Mucosa of descending colon (tissue), 3 donors: ENCODE data around the gene SRSF4. TPM values are rescaled to one million over a fixed set of nuclear protein-coding genes. Genes with fewer than 3 reads are reported as not detected.

ENCODE experiments used
- ATAC-seq: fragments of 200-7000 bp; cut with Tn5 transposase; one replicate; pipeline ENCODE4 v1.9.1; 2020; ENCODE audit warnings: mild to moderate bottlenecking, moderate library complexity
- DNase-seq, 3 donors: peaks; one replicate each; pipeline ENCODE4 v3.0.0-alpha.2; 2020
- H3K36me3 ChIP-seq: fragments of 200-600 bp; one replicate; pipeline ENCODE4 v1.8.0; 2021; ENCODE audit warnings: low read depth, mild to moderate bottlenecking
- H3K4me1 ChIP-seq: fragments of 200-600 bp; one replicate; pipeline ENCODE4 v1.8.0; 2021; ENCODE audit warnings: low read depth, mild to moderate bottlenecking
- H3K4me3 ChIP-seq: fragments of 200-600 bp; one replicate; pipeline ENCODE4 v1.8.0; 2021; ENCODE audit warnings: mild to moderate bottlenecking
- H3K9me3 ChIP-seq: fragments of 200-600 bp; one replicate; pipeline ENCODE4 v1.8.0; 2021; ENCODE audit warnings: mild to moderate bottlenecking
- intact Hi-C, 2 donors: fragments of 100-400 bp; cut with DNase I in 1 of 2; cut with micrococcal nuclease in 1 of 2; formaldehyde crosslinking; loops; one replicate each; pipeline versions ENCODE4 v1.11.0 to v1.11.1; 2022; cut with DNase I, micrococcal nuclease
- total RNA-seq, 3 donors: library from RNA; stranded (reverse); fragmentation: NEBNext Ultra II Directional in 2 of 3; extraction: Animal tissue kit (Norgen Biotek cat#: 25700) in 2 of 3; gene quantifications; one replicate each; pipeline versions ENCODE4 v1.2.1 to v1.2.4, GENCODE V29; 2021 to 2023
- TF ChIP-seq, protein P1 (sequence below): fragments of 200-600 bp; IDR thresholded peaks from one replicate; pipeline ENCODE4 v1.8.0; 2022; ENCODE audit warnings: antibody characterized with exemption, mild to moderate bottlenecking
- donor health status: DM: no; HTN: no; CAD: no; lungs with moderate emphysema.
- donor health status: DM: no; HTN: no; CAD: no.
- donor health status: DM: no; HTN: yes; CAD: no.

The SRSF4 gene
- total RNA-seq, 3 donors from 2014 or later, result 63.7 to 140 (median 75.2) TPM

DNA sequence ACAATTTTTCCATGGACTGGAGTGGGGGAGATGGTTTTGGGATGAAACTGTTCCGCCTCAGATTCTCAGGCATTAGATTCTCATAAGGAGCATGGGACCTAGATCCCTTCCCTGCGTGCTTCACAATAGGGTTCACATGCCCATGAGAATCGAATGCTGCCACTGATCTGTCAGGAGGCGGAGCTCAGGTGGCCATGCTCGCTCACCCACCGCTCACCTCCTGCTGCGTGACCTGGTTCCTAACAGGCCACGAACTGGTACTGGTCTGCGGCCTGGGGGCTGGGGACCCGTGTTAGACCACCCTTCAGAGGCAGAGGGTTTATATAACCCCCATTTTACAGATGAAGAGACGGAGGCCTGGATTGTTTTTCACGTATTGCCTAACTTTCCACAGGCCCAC is 16.3 kb upstream of the SRSF4 start:
- Histone ChIP-seq H3K36me3 (no peaks in the 10 kb centered on the region), H3K9me3 (no peaks in the 10 kb centered on the region), H3K4me1 (peaks cover 10% of the 10 kb centered on the region), H3K4me3 (no peak overlapping the region)
- intact Hi-C loops, result no loop called here
- DNase-seq, result no peak
- no peak for ATAC-seq
- TF ChIP-seq, protein P1, sequence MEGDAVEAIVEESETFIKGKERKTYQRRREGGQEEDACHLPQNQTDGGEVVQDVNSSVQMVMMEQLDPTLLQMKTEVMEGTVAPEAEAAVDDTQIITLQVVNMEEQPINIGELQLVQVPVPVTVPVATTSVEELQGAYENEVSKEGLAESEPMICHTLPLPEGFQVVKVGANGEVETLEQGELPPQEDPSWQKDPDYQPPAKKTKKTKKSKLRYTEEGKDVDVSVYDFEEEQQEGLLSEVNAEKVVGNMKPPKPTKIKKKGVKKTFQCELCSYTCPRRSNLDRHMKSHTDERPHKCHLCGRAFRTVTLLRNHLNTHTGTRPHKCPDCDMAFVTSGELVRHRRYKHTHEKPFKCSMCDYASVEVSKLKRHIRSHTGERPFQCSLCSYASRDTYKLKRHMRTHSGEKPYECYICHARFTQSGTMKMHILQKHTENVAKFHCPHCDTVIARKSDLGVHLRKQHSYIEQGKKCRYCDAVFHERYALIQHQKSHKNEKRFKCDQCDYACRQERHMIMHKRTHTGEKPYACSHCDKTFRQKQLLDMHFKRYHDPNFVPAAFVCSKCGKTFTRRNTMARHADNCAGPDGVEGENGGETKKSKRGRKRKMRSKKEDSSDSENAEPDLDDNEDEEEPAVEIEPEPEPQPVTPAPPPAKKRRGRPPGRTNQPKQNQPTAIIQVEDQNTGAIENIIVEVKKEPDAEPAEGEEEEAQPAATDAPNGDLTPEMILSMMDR, result no peak

DNA sequence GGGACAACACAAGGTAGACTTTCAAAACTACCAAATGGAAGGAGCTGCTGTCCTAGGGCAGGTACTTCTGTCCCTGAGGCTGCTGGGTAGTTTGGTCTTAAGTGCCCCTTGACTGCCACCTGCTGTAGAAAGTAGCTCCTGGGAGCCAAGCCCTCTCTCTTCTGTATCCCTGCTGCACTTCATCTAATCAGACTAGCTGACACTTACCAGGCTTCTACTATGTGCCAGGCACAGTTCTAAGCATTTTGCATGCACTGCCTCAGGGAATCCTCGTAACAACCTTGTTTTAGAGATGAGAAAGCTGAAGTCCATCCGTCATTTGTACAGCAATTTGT is 15.9 kb upstream of the SRSF4 start:
- Histone ChIP-seq H3K36me3 (no peaks in the 10 kb centered on the region), H3K4me3 (no peak overlapping the region), H3K9me3 (no peaks in the 10 kb centered on the region), H3K4me1 (peaks cover 6% of the 10 kb centered on the region)
- ATAC-seq (peak; percentile 92), DNase-seq (peak in 2 of 3 donors; percentile 44 to 74)
- intact Hi-C loops, result no loop called here
- TF ChIP-seq, protein P1, result no peak

DNA sequence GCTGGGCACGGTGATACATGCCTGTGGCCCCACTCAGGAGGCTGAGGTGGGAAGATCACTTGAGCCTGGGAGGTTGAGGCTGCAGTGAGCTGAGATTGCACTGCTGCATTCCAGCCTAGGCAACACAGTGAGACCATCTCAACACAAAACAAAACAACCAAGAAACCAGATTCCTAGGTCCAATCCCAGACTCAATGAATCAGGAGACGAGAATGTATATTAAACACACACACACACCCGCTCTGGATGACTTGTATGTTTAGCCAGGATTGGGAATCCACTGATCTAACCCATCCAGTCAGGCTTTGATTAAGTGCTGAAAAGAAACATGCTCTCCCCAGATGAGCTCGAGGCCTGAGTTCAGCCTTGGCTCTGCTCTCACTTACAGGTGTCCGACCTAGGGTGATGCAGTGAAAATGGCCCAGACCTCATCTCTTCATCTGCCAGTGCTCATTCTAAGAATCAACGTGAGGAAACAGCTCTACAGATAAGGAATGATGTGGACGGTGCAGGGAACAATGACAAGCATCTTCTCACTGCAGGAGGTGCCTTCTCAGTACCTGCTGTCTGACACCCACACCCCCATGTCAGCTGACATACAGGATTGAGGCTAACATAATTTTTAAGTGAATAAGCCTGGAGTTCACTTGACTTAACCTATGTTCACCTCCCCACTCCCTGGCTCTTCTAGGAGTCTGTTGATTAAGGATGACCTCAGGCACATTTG is 15.3 kb upstream of the SRSF4 start:
- H3K36me3 ChIP-seq, result no peaks in the 10 kb centered on the region
- no peak overlapping the region for H3K4me3 ChIP-seq
- peaks cover 1% of the 10 kb centered on the region for H3K4me1 ChIP-seq
- TF ChIP-seq, protein P1, result no peak
- ATAC-seq (peak; percentile 5), DNase-seq (no peak)
- no peaks in the 10 kb centered on the region for H3K9me3 ChIP-seq
- intact Hi-C loops, result no loop called here

DNA sequence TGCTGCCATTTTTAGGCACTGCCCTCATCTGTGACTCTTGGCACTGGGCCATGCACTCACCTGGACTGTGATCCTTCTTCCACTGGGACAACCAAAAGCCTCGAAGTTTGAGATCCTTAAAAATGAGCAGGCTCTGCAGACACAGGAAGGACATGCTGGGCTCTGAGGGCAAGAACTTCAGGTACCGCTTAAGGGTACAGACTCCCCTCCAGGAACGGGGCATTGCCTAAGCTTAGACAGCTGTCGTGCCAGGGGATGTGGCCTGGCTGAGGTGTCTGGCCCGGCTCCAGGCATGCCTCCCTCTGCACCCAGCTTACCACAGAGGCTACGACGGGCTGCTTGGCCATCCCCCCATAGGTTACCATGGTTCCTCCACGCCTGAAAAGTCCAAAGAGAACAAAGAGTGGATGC is 14.2 kb upstream of the SRSF4 start:
- H3K9me3 ChIP-seq, result no peaks in the 10 kb centered on the region
- H3K4me1 ChIP-seq, result no peaks in the 10 kb centered on the region
- no peak overlapping the region for H3K4me3 ChIP-seq
- no peaks in the 10 kb centered on the region for H3K36me3 ChIP-seq
- DNase-seq (no peak), ATAC-seq (no peak)
- intact Hi-C loops, result no loop called here
- TF ChIP-seq, protein P1, result no peak

DNA sequence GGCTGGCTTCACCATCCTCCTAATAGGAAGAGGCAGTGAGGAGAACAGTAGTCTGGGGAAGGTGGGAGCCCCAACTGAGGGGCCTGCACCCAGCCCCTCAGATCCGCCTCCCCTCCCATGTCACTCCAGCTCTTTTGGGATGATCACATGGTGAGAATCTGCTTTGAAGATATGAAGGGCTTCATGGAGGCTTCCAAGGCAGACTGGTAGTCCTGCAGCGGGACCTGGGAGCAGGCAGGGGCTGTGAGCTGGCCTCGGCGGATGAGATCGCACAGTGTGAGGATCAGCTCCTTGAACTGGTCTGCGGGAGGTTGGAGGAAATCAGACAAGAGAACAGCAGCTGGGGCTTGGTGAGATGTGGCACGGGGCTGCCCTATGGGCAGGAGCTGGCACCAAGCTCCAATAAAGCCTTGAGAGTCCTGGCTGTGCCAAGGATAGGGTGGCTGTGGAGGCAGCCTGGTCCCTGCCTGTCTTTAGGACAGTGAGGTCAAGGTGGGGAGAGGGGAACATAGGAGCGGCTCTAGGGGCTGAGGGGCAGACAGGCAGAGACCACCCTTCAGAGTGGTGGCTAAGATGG is 12.3 kb upstream of the SRSF4 start:
- Histone ChIP-seq H3K36me3 (no peaks in the 10 kb centered on the region), H3K4me1 (no peaks in the 10 kb centered on the region), H3K9me3 (no peaks in the 10 kb centered on the region), H3K4me3 (no peak overlapping the region)
- intact Hi-C loops, result no loop called here
- TF ChIP-seq, protein P1, result no peak
- DNase-seq (no peak), ATAC-seq (no peak)
